Gastroesophageal sphincter (tissue), 3 donors: ENCODE measurements around the gene PARD6A.

Source experiments
- EP300 ChIP-seq: sonication (generic); formaldehyde crosslinking; IDR thresholded peaks from one replicate; pipeline ENCODE4 v1.6.1; 2017; ENCODE audit warnings: antibody characterized with exemption, mild to moderate bottlenecking
- POLR2A ChIP-seq, 2 donors: fragments of 450-650 bp; IDR thresholded peaks; one replicate each; pipeline ENCODE4 v1.6.1; 2017; ENCODE audit warnings: antibody characterized with exemption in 2 of 2, mild to moderate bottlenecking in 2 of 2, moderate library complexity in 1 of 2
- TF ChIP-seq, protein P1 (sequence below), 4 experiments: fragments of 200-600 bp in 2 of 4; fragments of 450-650 bp in 2 of 4; sonication (generic) in 1 of 4; IDR thresholded peaks; one replicate each; pipeline ENCODE4 v1.5.1; 2017 to 2019; ENCODE audit warnings: antibody characterized with exemption in 4 of 4, mild to moderate bottlenecking in 2 of 4, moderate library complexity in 2 of 4

DNA sequence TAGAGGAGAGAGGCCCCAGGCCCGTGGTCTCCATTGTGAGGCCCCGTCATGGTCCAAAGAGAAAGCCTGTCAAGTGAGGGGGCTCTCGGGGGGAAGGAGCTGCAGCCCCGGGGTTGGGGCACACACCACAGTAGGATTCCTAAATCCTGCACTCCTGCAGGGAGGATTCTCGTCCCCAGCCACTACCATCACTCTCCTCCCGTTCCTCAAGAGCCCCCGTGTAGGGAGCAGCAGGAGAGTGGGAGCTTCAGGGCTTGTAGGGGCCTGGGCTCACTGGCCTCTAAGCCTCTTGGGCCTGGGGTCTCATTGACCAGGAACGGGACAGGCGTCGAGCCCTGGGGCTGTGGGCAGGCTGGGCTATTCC is 6.7 kb downstream of the PARD6A start:
- TF ChIP-seq POLR2A (IDR thresholded peaks at IDR 0.05) (no peak), EP300 (no peak)
- TF ChIP-seq, protein P1, sequence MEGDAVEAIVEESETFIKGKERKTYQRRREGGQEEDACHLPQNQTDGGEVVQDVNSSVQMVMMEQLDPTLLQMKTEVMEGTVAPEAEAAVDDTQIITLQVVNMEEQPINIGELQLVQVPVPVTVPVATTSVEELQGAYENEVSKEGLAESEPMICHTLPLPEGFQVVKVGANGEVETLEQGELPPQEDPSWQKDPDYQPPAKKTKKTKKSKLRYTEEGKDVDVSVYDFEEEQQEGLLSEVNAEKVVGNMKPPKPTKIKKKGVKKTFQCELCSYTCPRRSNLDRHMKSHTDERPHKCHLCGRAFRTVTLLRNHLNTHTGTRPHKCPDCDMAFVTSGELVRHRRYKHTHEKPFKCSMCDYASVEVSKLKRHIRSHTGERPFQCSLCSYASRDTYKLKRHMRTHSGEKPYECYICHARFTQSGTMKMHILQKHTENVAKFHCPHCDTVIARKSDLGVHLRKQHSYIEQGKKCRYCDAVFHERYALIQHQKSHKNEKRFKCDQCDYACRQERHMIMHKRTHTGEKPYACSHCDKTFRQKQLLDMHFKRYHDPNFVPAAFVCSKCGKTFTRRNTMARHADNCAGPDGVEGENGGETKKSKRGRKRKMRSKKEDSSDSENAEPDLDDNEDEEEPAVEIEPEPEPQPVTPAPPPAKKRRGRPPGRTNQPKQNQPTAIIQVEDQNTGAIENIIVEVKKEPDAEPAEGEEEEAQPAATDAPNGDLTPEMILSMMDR (IDR thresholded peaks at IDR 0.05) = no peak
